MM.1S (cell line): ENCODE data around the gene PPP2R5C.
A peak's percentile ranks its signal among the peaks of the same experiment; 100 is the strongest.

Experiments used
- DNase-seq: peaks from one replicate; pipeline ENCODE4 v3.0.0-alpha.2; 2015
- H2AFZ ChIP-seq: fragments of 300-600 bp; sonication (generic); 2 replicates; pipeline ENCODE4 v1.6.0; 2016; ENCODE audit warnings: antibody characterized with exemption, low read length
- H3F3A ChIP-seq: fragments of 300-600 bp; sonication (generic); 2 replicates; pipeline ENCODE4 v1.6.1; 2016; ENCODE audit warnings: mild to moderate bottlenecking, antibody characterized with exemption, low read length, moderate library complexity, mixed read lengths; ENCODE audit not compliant: insufficient read depth
- H3K27ac ChIP-seq: fragments of 300-600 bp; sonication (generic); 2 replicates; pipeline ENCODE4 v1.5.1; 2016; ENCODE audit warnings: mild to moderate bottlenecking, low read length
- H3K27me3 ChIP-seq: fragments of 300-600 bp; sonication (generic); replicated peaks from 2 replicates; pipeline ENCODE4 v1.6.0; 2016; ENCODE audit warnings: low read length; ENCODE audit not compliant: insufficient read depth
- H3K36me3 ChIP-seq: fragments of 300-600 bp; sonication (generic); replicated peaks from 2 replicates; pipeline ENCODE4 v1.6.1; 2016; ENCODE audit warnings: mild to moderate bottlenecking, low read length, mixed read lengths; ENCODE audit not compliant: insufficient read depth
- H3K4me1 ChIP-seq: fragments of 300-600 bp; sonication (generic); 2 replicates; pipeline ENCODE4 v1.6.1; 2016; ENCODE audit warnings: low read length, mixed read lengths
- H3K4me2 ChIP-seq: fragments of 300-600 bp; sonication (generic); 2 replicates; pipeline ENCODE4 v1.6.0; 2016; ENCODE audit warnings: low read depth, low read length
- H3K4me3 ChIP-seq: fragments of 300-600 bp; sonication (generic); 2 replicates; pipeline ENCODE4 v1.5.1; 2016; ENCODE audit warnings: low read length, mixed read lengths
- H3K79me2 ChIP-seq: fragments of 300-600 bp; sonication (generic); 2 replicates; pipeline ENCODE4 v1.6.1; 2016; ENCODE audit warnings: mixed run types, low read length, mixed read lengths
- H3K9ac ChIP-seq: fragments of 300-600 bp; sonication (generic); 2 replicates; pipeline ENCODE4 v1.6.1; 2016; ENCODE audit warnings: low read length, mixed read lengths
- H3K9me2 ChIP-seq: fragments of 300-600 bp; sonication (generic); replicated peaks from 2 replicates; pipeline ENCODE4 v1.6.1; 2016; ENCODE audit warnings: mild to moderate bottlenecking, low read length, mixed read lengths; ENCODE audit not compliant: insufficient read depth
- H3K9me3 ChIP-seq: fragments of 300-600 bp; sonication (generic); replicated peaks from 2 replicates; pipeline ENCODE4 v1.6.1; 2016; ENCODE audit warnings: mild to moderate bottlenecking, low read length, mixed read lengths; ENCODE audit not compliant: insufficient read depth
- H4K20me1 ChIP-seq: fragments of 300-600 bp; sonication (generic); 2 replicates; pipeline ENCODE4 v1.6.1; 2016; ENCODE audit warnings: mild to moderate bottlenecking, low read length, moderate library complexity, mixed read lengths; ENCODE audit not compliant: insufficient read depth
- EZH2 ChIP-seq: fragments of 300-600 bp; sonication (generic); optimal IDR thresholded peaks from 2 replicates; pipeline ENCODE3; 2017; ENCODE audit warnings: low read depth, mild to moderate bottlenecking, antibody characterized with exemption, low read length, mixed read lengths
- EZH2phosphoT487 ChIP-seq: fragments of 300-600 bp; sonication (generic); IDR thresholded peaks from 2 replicates; pipeline ENCODE4 v1.6.1; 2018; ENCODE audit warnings: antibody characterized with exemption, low read length
- TF ChIP-seq, protein P1 (sequence below): fragments of 300-600 bp; sonication (generic); IDR thresholded peaks from 2 replicates; pipeline ENCODE4 v1.5.1; 2016; ENCODE audit warnings: antibody characterized with exemption, low read length, mixed read lengths

Gene PPP2R5C

DNA sequence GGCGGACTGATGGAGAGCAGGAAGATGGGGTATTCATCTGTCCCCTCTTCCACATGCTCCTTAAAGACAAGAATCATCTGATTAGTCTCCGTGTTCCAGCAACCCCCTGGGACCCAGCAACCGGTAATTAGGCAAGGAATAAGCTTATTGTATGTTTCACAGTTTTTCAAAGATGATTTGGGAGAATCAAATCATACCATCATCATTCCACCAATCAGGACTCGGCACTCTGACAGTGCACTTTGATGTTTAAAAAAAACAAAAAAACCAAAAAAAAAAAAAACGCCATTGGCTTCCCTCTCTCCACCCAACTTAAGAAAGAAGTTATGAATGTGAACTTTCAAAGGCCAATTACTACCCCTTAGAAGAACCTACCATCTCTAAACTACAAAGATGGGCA, 201.5 kb downstream of the PPP2R5C start:
- Histone ChIP-seq H3K27me3 (no peaks in the 10 kb centered on the region), H3K9me2 (no peaks in the 10 kb centered on the region), H2AFZ (no peak overlapping the region), H3K79me2 (peaks cover 34% of the 10 kb centered on the region), H3K27ac (no peak overlapping the region), H3K4me1 (no peaks in the 10 kb centered on the region), H3K4me2 (no peak overlapping the region), H3F3A (no peaks in the 10 kb centered on the region), H3K36me3 (no peaks in the 10 kb centered on the region), H4K20me1 (no peaks in the 10 kb centered on the region), H3K9me3 (no peaks in the 10 kb centered on the region), H3K4me3 (no peak overlapping the region), H3K9ac (no peak overlapping the region)
- TF ChIP-seq EZH2 (no peak), EZH2phosphoT487 (no peak)
- TF ChIP-seq, protein P1, sequence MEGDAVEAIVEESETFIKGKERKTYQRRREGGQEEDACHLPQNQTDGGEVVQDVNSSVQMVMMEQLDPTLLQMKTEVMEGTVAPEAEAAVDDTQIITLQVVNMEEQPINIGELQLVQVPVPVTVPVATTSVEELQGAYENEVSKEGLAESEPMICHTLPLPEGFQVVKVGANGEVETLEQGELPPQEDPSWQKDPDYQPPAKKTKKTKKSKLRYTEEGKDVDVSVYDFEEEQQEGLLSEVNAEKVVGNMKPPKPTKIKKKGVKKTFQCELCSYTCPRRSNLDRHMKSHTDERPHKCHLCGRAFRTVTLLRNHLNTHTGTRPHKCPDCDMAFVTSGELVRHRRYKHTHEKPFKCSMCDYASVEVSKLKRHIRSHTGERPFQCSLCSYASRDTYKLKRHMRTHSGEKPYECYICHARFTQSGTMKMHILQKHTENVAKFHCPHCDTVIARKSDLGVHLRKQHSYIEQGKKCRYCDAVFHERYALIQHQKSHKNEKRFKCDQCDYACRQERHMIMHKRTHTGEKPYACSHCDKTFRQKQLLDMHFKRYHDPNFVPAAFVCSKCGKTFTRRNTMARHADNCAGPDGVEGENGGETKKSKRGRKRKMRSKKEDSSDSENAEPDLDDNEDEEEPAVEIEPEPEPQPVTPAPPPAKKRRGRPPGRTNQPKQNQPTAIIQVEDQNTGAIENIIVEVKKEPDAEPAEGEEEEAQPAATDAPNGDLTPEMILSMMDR = no peak
- DNase-seq = no peak

DNA sequence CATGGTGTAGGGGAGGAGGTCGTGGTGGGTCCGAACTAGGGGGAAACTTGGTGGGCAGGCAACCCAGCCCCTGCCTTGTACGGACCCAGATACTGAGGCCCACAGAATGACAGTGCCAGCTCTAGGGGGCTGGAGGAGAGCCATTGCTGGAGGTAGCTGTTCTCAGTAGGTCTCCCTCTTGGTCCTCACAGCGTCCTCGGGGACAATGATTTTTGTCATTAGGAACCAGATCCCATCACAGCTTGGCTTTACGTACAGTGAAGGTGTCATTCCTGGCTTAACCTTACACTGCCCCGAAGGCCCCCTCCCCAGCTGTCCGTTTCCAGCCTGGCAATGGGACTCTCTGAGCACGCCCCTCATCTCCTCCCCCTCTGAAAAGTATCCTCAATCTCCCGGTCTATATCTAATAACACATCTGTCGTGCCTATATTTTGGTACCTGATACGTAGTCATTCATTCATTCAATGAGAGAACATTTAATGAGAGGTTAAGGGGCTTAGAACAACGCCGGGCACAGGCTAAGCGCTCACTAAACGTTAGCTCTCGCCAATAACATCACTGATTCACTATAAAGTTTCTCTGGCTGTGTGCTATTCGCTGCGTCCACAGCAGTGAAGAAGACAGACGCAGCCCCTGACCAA, 202.3 kb downstream of the PPP2R5C start:
- H3K4me1 ChIP-seq = no peaks in the 10 kb centered on the region
- no peak overlapping the region for H3K9ac ChIP-seq
- no peaks in the 10 kb centered on the region for H3K9me3 ChIP-seq
- H3K9me2 ChIP-seq = no peaks in the 10 kb centered on the region
- TF ChIP-seq EZH2phosphoT487 = no peak
- TF ChIP-seq, protein P1 = no peak
- no peak for TF ChIP-seq EZH2
- no peak for DNase-seq
- no peaks in the 10 kb centered on the region for H3K27me3 ChIP-seq
- H3K4me2 ChIP-seq = peak overlapping the region; percentile 62
- no peak overlapping the region for H2AFZ ChIP-seq
- no peaks in the 10 kb centered on the region for H3F3A ChIP-seq
- no peaks in the 10 kb centered on the region for H4K20me1 ChIP-seq
- no peak overlapping the region for H3K27ac ChIP-seq
- no peak overlapping the region for H3K4me3 ChIP-seq
- peaks cover 41% of the 10 kb centered on the region for H3K79me2 ChIP-seq
- H3K36me3 ChIP-seq = no peaks in the 10 kb centered on the region

DNA sequence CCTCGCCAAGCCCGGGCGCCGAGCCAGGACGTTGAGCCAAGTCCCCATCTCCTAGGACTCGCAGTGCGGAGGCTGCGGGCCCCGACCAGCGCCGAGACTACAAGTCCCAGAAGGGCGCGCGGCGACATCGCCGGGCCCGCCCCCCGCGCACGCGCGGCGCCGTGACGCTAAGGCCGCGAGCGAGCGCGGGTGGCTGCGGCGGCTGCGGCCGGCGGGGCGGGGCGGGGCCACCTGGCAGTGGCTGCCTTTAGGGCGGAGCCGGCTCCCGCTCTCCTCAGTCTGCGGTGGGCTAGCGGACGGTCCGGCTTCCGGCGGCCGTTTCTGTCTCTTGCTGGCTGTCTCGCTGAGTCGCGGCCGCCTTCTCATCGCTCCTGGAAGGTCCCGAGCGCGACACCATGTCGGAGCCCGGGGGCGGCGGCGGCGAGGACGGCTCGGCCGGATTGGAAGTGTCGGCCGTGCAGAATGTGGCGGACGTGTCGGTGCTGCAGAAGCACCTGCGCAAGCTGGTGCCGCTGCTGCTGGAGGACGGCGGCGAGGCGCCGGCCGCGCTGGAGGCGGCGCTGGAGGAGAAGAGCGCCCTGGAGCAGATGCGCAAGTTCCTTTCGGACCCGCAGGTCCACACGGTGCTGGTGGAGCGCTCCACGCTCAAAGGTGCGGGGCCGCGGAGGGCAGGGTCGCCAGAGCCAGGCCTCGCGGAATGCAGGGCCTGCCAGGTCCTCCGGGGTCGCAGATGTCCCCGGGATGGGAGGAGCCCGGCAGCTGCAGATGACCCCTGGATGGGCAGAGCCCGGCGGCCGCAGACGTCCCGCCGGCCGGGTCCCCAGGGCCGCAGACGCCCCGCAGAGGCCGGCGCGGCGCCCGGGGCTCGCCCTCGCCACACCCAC, 203.0 kb downstream of the PPP2R5C start, which contains the start of gene DYNC1H1:
TSS of gene DYNC1H1 (plus strand) at position 277 of the 884 bp plus-strand sequence. CDS start at position 396, 119 bp downstream.
- Histone ChIP-seq H4K20me1 (no peaks in the 10 kb centered on the region), H3K9ac (peak within 1 kb of the TSS; percentile 82), H3K27me3 (no peaks in the 10 kb centered on the region), H3K9me3 (no peaks in the 10 kb centered on the region), H3K79me2 (peaks cover 46% of the 10 kb centered on the region), H3K36me3 (no peaks in the 10 kb centered on the region), H3K9me2 (no peaks in the 10 kb centered on the region), H3K4me1 (no peaks in the 10 kb centered on the region), H3F3A (no peaks in the 10 kb centered on the region), H3K4me3 (peak within 1 kb of the TSS; percentile 80), H3K27ac (peak within 1 kb of the TSS; percentile 61), H3K4me2 (peak within 1 kb of the TSS; percentile 69), H2AFZ (no peak within 1 kb of the TSS)
- TF ChIP-seq EZH2 (no peak), EZH2phosphoT487 (no peak)
- TF ChIP-seq, protein P1 = no peak
- DNase-seq = peak; percentile 81
